ENCODE data around the gene GNPTAB. TPM values are rescaled to one million over a fixed set of nuclear protein-coding genes. Genes with fewer than 3 reads are reported as not detected.

Gene GNPTAB
- total RNA-seq, 4 donors from 2014 or later, result 26.0 to 64.4 (median 34.3) TPM

- no peak for TF ChIP-seq CTCF (IDR thresholded peaks at IDR 0.05; ENCODE audit: low read depth)
Measured at GRCh38 chr12:101826766-101827368, 3.9 kb downstream of the GNPTAB start.

DNA sequence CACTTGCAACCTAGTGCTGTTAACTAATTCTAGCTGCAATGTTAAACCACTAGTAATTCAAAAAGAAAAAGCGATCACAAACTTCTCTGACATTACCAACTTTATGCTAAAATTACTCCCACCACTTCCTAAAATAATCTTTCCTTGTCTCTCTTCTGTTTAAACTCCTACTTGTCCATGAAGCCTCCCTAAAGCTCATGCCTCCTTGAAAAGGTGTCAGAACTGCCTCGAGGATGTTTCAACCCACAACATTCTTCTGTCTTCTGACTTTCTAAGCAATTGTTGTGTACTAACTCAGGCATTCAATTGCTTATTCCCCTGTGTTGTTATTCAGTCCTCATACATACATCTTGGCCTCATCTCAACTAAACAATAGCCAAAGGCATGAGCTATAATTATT is 5.9 kb downstream of the GNPTAB start:
- TF ChIP-seq CTCF (IDR thresholded peaks at IDR 0.05; ENCODE audit: low read depth), result no peak

- no peak for TF ChIP-seq CTCF (IDR thresholded peaks at IDR 0.05; ENCODE audit: low read depth)
Measured at GRCh38 chr12:101823891-101824290, 6.9 kb downstream of the GNPTAB start.

DNA sequence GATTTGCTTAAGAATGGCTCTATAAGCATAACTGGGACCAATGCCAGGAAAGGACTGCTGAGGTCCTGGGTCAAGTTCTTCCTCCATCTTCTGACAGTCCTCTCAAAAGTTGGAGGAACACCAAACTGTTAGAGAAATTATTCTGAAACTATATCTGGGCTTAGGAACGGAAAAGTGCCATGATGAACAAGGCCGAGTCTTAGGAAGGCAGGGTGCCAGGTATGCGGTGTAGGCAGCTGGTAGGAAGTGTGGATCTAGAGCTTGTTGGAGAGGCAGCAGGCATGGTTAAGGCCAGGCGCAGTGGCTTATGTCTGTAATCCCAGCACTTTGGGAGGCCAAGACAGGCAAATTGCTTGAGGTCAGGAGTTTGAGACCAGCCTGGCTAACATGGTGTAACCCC is 7.7 kb downstream of the GNPTAB start:
- TF ChIP-seq CTCF (IDR thresholded peaks at IDR 0.05; ENCODE audit: low read depth), result no peak

DNA sequence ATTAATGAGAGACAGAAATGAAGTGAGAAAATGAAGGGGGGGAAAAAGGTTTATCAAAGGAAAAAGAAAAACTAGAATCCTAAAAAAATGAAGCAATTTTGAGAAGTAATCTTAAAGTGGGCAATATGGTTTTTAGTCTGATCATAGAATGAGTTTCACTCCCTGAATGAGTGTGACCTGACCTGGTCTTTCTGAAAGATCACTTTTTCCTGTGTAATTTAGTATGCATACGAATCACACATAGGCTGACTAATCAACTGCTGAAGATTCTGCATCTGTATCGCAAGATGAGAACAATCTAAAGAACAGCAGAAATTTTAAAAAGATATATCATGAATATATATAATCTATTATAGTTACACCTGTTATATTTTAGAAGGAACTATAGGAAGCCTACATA is 11.3 kb downstream of the GNPTAB start:
- no peak for TF ChIP-seq CTCF (IDR thresholded peaks at IDR 0.05; ENCODE audit: low read depth)

DNA sequence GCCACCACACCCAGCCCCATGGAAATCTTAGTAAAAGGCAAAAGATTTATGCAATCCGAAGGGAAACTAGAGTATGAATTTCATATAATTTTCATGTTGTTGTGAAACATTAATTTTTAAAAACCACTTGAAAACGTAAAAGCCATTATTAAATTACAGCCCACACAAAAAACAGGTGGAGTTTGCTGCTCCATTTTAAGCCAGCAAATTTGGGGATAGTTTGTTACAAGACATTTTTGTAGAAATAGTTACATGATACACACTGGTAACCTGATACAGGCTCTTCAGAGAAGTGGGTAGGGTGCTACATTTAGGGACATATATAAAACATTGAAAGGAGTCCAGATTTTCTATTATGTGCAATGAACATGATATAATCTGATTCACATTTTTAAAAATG is 17.6 kb downstream of the GNPTAB start:
- TF ChIP-seq CTCF (IDR thresholded peaks at IDR 0.05; ENCODE audit: low read depth), result no peak

DNA sequence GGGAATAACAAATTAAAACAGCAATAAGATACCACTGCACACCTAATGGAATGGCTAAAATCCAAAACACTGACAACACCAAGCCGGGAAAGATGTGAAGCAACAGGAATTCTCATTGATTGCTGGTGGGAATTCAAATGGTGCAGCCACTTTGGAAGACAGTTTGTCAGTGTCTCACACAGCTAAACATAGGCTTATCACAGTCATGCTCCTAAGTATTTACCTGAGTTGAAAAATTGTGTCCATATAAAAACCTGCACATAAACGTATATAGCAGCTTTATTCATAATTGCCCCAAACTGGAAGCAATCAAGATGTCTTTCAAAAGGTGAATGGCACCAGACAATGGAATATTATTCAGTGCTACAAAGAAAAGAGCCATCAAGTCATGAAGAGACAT is 21.6 kb downstream of the GNPTAB start:
- TF ChIP-seq CTCF (IDR thresholded peaks at IDR 0.05; ENCODE audit: low read depth), result no peak

All from subcutaneous adipose tissue (tissue), 4 donors.